ENCODE data around the gene NAA50.

NAA50 gene

GRCh38 chr3:113745756-113746547 is at the start of gene NAA50:
Gene NAA50, minus strand, starts transcription at chr3:113746249. Its CDS starts 300 bp downstream, at chr3:113745949.
- peak; percentile 91 for DNase-seq

DNA sequence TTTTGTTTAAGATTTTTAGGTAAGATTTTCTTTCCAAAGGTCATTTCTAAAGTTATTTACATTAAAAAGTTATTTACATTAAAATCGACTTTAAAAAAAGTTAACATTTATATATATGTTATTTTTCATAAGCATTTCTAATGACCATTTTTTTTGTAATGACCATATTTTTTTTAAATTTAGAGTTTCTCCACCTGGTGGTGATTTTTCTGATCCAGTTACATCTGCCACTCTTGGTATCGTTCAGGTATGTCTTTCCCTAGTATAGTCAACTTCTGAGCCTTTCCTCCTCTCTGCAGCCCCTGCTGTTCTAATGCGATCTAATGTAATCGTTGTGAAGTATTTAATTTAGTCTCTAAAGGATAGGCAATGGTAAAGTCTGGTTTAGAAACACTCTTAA is 49.6 kb upstream of the NAA50 start:
- DNase-seq: no peak

GRCh38 chr3:113794526-113794925 is 48.5 kb upstream of the NAA50 start:
- no peak for DNase-seq

GRCh38 chr3:113791381-113791780 is 45.3 kb upstream of the NAA50 start:
- DNase-seq: no peak

GRCh38 chr3:113783980-113784379 is 37.9 kb upstream of the NAA50 start:
- DNase-seq: no peak

- DNase-seq: no peak
Measured at GRCh38 chr3:113783463-113783862, 37.4 kb upstream of the NAA50 start.

DNA sequence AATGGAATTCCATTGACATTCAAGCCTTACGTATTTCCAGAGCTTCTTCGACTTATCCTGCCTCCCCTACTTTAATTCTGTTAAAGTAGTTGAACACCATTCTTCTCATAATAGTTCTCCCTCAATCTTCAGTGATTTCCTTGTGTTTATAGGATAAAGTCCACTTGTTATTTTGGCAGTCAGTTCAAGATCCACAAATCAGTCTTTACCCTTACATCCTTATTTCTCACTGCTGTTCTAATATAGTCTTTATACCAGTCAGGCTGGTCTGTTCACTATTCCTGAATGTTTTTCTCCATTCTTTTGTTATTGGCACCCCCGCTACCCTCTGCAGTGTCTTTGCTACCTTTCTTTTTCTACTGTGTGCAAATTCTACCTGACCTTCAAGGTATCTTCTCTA is 30.5 kb upstream of the NAA50 start:
- no peak for DNase-seq

DNA sequence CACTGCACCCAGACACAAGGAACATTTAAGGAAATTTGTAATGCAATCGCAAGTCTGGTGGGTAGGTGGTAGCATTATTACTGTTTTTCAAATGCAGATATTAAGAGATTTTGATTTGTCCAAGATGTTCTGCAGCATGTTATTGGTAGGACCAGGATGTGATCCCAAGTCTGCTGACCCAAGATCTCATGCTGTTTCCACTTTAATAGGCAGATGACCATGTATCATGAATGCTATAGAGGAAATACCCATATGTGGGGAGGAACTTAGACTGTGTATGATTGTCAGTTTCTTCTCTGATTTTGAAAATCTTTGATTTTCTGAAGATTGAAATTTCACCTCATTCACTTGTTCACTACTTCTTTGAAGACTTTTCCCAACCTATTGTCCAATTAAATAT is 29.5 kb upstream of the NAA50 start:
- DNase-seq: no peak

- no peak for DNase-seq
Measured at GRCh38 chr3:113773381-113773780, 27.3 kb upstream of the NAA50 start.

- DNase-seq: no peak
Measured at GRCh38 chr3:113771993-113772392, 25.9 kb upstream of the NAA50 start.

- DNase-seq: no peak
Measured at GRCh38 chr3:113769551-113769950, 23.5 kb upstream of the NAA50 start.

- no peak for DNase-seq
Measured at GRCh38 chr3:113764698-113765097, 18.6 kb upstream of the NAA50 start.

DNA sequence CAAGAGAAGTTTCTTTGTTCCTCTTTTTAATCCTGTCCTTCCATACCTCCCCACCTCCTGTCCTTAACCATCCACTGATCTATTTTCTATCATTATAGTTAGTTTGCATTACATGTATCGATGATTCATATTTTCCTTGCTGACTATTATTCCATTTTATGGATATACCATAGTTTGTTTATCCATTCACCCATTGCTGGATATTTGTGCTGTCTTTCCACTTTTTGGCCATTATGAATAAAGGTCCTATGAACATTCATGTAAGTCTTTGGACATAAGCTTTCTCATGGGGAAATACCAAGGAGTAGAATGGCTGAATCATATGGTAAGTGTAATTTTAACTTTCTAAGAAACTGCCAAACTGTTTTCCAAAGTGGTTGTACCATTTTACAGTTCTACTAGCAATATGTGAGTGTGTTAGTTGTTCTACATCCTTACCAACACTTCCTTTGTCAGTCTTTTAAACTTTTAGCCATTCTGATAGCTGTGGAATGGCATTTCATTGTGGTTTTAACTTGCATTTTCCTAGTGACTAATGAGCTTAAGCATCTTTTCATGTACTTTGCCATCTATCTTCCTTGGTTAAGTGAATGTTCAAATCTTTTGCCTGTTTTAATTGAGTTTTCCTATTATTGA is 12.5 kb upstream of the NAA50 start:
- no peak for DNase-seq

- no peak for DNase-seq
Measured at GRCh38 chr3:113754494-113755159, 8.6 kb upstream of the NAA50 start.

DNA sequence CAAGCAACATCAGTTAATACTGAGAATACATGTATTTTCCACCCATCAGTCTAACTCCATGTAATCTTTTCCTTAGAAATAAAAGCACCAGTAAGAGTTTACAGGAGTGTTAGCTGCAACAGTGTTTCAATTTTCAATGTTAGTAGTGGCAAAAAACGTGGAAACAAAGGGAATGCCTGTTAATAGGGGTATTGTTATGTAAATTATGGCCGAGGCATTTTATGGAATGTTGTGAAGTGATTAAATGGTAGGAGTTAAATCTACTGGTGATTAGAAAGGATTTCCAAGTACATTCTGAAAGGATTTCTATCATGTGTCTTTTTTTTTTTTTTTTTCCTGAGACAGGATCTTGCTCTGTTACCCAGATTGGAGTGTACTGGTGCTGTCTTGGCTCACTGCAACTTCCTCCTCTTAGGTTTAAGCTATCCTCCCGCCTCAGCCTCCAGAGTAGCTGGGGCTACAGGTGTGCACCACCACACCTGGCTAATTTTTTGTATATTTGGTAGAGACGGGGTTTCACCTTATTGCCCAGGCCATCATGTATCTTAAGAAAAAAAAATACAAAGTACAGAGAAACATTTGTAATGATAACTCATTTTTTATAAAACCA is 7.4 kb upstream of the NAA50 start:
- no peak for DNase-seq

GRCh38 chr3:113751141-113751540 is 5.1 kb upstream of the NAA50 start:
- DNase-seq: no peak

DNA sequence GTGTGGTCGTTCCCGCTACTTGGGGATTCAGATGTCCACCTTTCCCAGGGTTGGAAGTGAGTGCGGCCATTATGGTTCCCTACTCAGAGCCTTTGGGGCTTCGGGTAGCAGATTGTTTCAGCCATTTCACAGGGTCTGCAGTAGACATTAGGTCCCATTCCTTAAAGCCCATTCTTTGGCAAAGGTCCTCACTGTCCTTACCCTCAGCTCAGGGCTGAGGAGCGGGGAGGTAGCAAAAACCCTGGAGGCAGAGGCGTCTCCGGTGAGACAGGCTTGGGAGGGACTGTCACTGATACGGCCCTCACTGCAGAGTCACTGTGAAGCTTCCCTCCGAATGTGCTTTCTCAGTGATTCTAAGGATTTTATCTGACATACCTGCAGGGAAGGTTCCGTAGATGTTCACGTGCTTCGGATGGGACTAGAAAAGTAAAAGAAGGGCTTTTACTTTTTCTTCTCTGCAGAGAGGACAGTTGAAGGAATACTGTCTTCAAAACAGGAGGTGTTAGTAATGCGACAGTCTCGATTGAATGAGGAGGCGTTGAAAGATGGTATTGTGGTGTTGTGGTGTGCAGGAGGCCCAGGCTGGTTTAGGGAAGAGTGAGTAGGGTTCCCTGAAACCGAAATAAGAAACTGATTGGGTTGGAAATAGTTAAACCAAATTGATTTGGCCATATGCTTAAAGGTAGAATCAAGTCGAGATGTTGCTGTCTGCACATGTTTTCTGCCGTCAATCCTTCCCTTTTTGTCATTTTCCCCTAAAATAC is 1.4 kb upstream of the NAA50 start:
- DNase-seq: no peak

- DNase-seq: peak; percentile 72
Measured at GRCh38 chr3:113746548-113747282, 666 bp upstream of the NAA50 start, which contains the start of gene ATP6V1A. Gene ATP6V1A, plus strand, starts transcription at chr3:113747035. Its CDS starts 31,719 bp downstream, at chr3:113778754.

- peak; percentile 73 for DNase-seq
Measured at GRCh38 chr3:113744941-113745755, 901 bp downstream of the NAA50 start.

- no peak for DNase-seq
Measured at GRCh38 chr3:113743006-113743630, 2.9 kb downstream of the NAA50 start.

DNA sequence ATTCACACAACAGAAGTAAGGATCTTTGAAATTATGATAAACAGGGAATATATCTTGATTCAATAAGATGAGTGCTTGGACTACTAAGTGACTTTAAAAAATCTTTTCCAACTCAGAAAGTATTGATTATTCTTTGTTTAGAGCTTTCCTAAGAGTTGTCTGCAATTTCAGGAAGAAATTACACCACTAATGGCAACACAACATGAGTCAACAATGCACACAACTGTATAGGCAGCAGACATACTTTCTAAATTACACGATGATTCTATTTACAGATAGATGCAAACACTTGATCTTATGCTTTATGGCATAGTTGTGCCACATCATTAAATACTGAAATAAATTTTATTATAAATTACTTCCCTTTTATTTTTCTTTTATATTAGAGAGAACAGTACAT is 4.4 kb downstream of the NAA50 start:
- DNase-seq: no peak
